HCT116 (cell line): ENCODE measurements around the gene EWSR1. TPM values are rescaled to one million over a fixed set of nuclear protein-coding genes. Genes with fewer than 3 reads are reported as not detected.

Experiments
- ATAC-seq: fragments of 200-7000 bp; cut with Tn5 transposase; 2 replicates; pipeline ENCODE4 v1.9.1; 2020; ENCODE audit warnings: mild to moderate bottlenecking, moderate library complexity
- BruUV-seq: library from RNA; stranded (reverse); fragments of 400-500 nt; replicated peaks from 2 replicates; lab custom pipeline; 2021; lab: Mats Ljungman, UMichigan
- CTCF ChIA-PET: fragments of 300-600 bp; sonication (Branson Sonifier 250); formaldehyde crosslinking; loops from one replicate; lab custom pipeline; 2021; ENCODE audit warnings: antibody characterized with exemption; lab: Charles Lee
- POLR2A ChIA-PET: fragments of 300-600, 350-600 bp; sonication (Branson Sonifier 250); formaldehyde crosslinking; loops from one replicate; lab custom pipeline; 2021; ENCODE audit warnings: antibody characterized with exemption; lab: Charles Lee
- RAD21 ChIA-PET, 2 experiments: fragments of 300-600 bp; sonication (Branson Sonifier 250); formaldehyde crosslinking; loops; one replicate each; lab custom pipeline; 2023; ENCODE audit warnings: low total read pairs in 2 of 2; ENCODE audit not compliant: uncharacterized antibody in 2 of 2, unreplicated experiment in 2 of 2, low non-redundant PET in 1 of 2; lab: Charles Lee
- DNase-seq: peaks from one replicate; pipeline ENCODE4 v3.0.0-alpha.2; 2010; ENCODE audit warnings: low read depth, low spot score
- H2AFZ ChIP-seq: fragments of 200-600 bp; shearing (Covaris generic), sonication (generic); 2 replicates; pipeline ENCODE4 v1.6.1; 2017; ENCODE audit warnings: low read depth, mixed run types, mixed read lengths, antibody characterized with exemption, low read length; ENCODE audit not compliant: poor library complexity, severe bottlenecking
- H3K27ac ChIP-seq: 2 replicates; pipeline ENCODE4 v1.5.1; 2012; ENCODE audit warnings: low read depth, low read length
- H3K27me3 ChIP-seq: fragments of 200-600 bp; sonication (generic); 2 replicates; pipeline ENCODE4 v1.6.1; 2016; ENCODE audit warnings: mixed run types, low read length, mixed read lengths; ENCODE audit not compliant: insufficient read depth
- H3K36me3 ChIP-seq, 2 experiments: fragments of 200-500 bp in 1 of 2; fragments of 200-600 bp in 1 of 2; sonication (Bioruptor generic) in 1 of 2; sonication (generic) in 1 of 2; 2 replicates each; pipeline versions ENCODE4 v1.5.1 to v1.6.1; 2014 to 2016; ENCODE audit warnings: low read length in 2 of 2, inconsistent platforms in 1 of 2, mixed read lengths in 1 of 2, mixed run types in 1 of 2; ENCODE audit not compliant: insufficient read depth in 2 of 2, control insufficient read depth in 1 of 2
- H3K4me1 ChIP-seq, 2 experiments: fragments of 200-600 bp in 1 of 2; sonication (generic) in 1 of 2; 2 replicates each; pipeline versions ENCODE4 v1.5.1 to v1.6.1; 2012 to 2017; ENCODE audit warnings: low read length in 2 of 2, inconsistent platforms in 1 of 2, mild to moderate bottlenecking in 1 of 2, mixed read lengths in 1 of 2, mixed run types in 1 of 2, moderate library complexity in 1 of 2; ENCODE audit not compliant: insufficient read depth in 2 of 2, control insufficient read depth in 1 of 2
- H3K4me2 ChIP-seq: fragments of 200-600 bp; sonication (generic); 2 replicates; pipeline ENCODE4 v1.6.1; 2017; ENCODE audit warnings: mixed run types, low read length, mixed read lengths
- H3K4me3 ChIP-seq, 2 experiments: fragments of 200-600 bp in 1 of 2; sonication (generic) in 1 of 2; replicated peaks in 1 of 2; 2 replicates each; pipeline ENCODE4 v1.5.1; 2011 to 2016; ENCODE audit warnings: low read length in 2 of 2, control low read depth in 1 of 2, low read depth in 1 of 2, mild to moderate bottlenecking in 1 of 2, mixed read lengths in 1 of 2, mixed run types in 1 of 2
- H3K79me2 ChIP-seq: fragments of 200-600 bp; sonication (generic); 2 replicates; pipeline ENCODE4 v1.6.1; 2017; ENCODE audit warnings: mild to moderate bottlenecking, mixed run types, low read length, moderate library complexity, mixed read lengths; ENCODE audit not compliant: insufficient read depth
- H3K9ac ChIP-seq: fragments of 200-600 bp; sonication (generic); 2 replicates; pipeline ENCODE4 v1.6.1; 2016; ENCODE audit warnings: low read length, mixed read lengths
- H3K9me2 ChIP-seq: fragments of 200-600 bp; sonication (generic), shearing (Covaris generic); 2 replicates; pipeline ENCODE4 v1.6.1; 2017; ENCODE audit warnings: mixed run types, mild to moderate bottlenecking, moderate library complexity; ENCODE audit not compliant: insufficient read depth
- H3K9me3 ChIP-seq, 2 experiments: fragments of 200-500 bp in 1 of 2; fragments of 200-600 bp in 1 of 2; sonication (Bioruptor generic) in 1 of 2; sonication (generic) in 1 of 2; 2 replicates each; pipeline ENCODE4 v1.6.1; 2014 to 2017; ENCODE audit warnings: low read length in 2 of 2, mixed read lengths in 2 of 2, inconsistent platforms in 1 of 2, low read depth in 1 of 2, mild to moderate bottlenecking in 1 of 2, mixed run types in 1 of 2, moderate library complexity in 1 of 2; ENCODE audit not compliant: control insufficient read depth in 1 of 2, insufficient read depth in 1 of 2
- H4K20me1 ChIP-seq: fragments of 200-600 bp; sonication (generic), shearing (Covaris generic); 2 replicates; pipeline ENCODE4 v1.6.1; 2017; ENCODE audit warnings: mixed run types, mild to moderate bottlenecking, moderate library complexity; ENCODE audit not compliant: insufficient read depth
- ATF3 ChIP-seq: IDR thresholded peaks from 2 replicates; pipeline ENCODE4 v1.6.1; 2012
- CBX3 ChIP-seq: IDR thresholded peaks from 2 replicates; pipeline ENCODE4 v1.6.1; 2012; ENCODE audit warnings: low read depth
- CEBPB ChIP-seq: IDR thresholded peaks from 2 replicates; pipeline ENCODE4 v1.6.1; 2012; ENCODE audit warnings: low read depth
- CTCF ChIP-seq, 3 experiments: fragments of 200-600 bp in 1 of 3; sonication (generic) in 1 of 3; IDR thresholded peaks in 2 of 3; conservative IDR thresholded peaks in 1 of 3; 2 replicates each; pipeline ENCODE4 v1.5.1; 2012 to 2017; ENCODE audit warnings: low read depth in 2 of 3, low read length in 2 of 3, antibody characterized with exemption in 1 of 3, borderline replicate concordance in 1 of 3, control low read depth in 1 of 3, mild to moderate bottlenecking in 1 of 3, mixed read lengths in 1 of 3, mixed run types in 1 of 3, moderate library complexity in 1 of 3; ENCODE audit not compliant: insufficient read depth in 1 of 3
- ELF1 ChIP-seq: IDR thresholded peaks from 2 replicates; pipeline ENCODE4 v1.6.1; 2012; ENCODE audit warnings: low read depth, borderline replicate concordance
- RAD21 ChIP-seq: IDR thresholded peaks from 2 replicates; pipeline ENCODE4 v1.6.1; 2012; ENCODE audit warnings: low read depth, mild to moderate bottlenecking
- REST ChIP-seq: IDR thresholded peaks from 2 replicates; pipeline ENCODE4 v1.6.1; 2012; ENCODE audit warnings: low read depth
- SRF ChIP-seq: IDR thresholded peaks from 2 replicates; pipeline ENCODE4 v1.6.1; 2012; ENCODE audit warnings: low read depth
- TCF7L2 ChIP-seq: IDR thresholded peaks from 2 replicates; pipeline ENCODE4 v1.7.0; 2011; ENCODE audit warnings: borderline replicate concordance, inconsistent platforms; ENCODE audit not compliant: insufficient read depth, insufficient read length; ENCODE audit errors: extremely low read depth
- ZBTB33 ChIP-seq: IDR thresholded peaks from 2 replicates; pipeline ENCODE4 v1.6.1; 2011; ENCODE audit warnings: mild to moderate bottlenecking, low read length, moderate library complexity; ENCODE audit not compliant: insufficient replicate concordance; ENCODE audit errors: extremely low read depth
- ZNF274 ChIP-seq: fragments of 200-500 bp; sonication (Bioruptor generic); IDR thresholded peaks from 2 replicates; pipeline ENCODE4 v1.6.1; 2014; ENCODE audit warnings: mild to moderate bottlenecking, low read depth, low read length, inconsistent platforms
- intact Hi-C: fragments of 100-400 bp; cut with micrococcal nuclease; formaldehyde crosslinking; loops from 2 replicates; pipeline ENCODE4 v1.10.0; 2022
- total RNA-seq: library from RNA; stranded (reverse); gene quantifications from one replicate; pipeline ENCODE4 v1.2.1, GENCODE V29; 2021; ENCODE audit not compliant: unreplicated experiment

EWSR1 gene
- total RNA-seq, 1 experiment from 2014 or later: 335 TPM

- DNase-seq (no peak), ATAC-seq (no peak)
- ChIA-PET RAD21 (no interaction called here), CTCF (no interaction called here), POLR2A (no interaction called here)
- intact Hi-C loops: no loop called here
- Histone ChIP-seq H3K9me3 (no peaks in the 10 kb centered on the region), H3K27ac (no peak overlapping the region; the same call in 1 of the 2 replicates), H3K27me3 (no peaks in the 10 kb centered on the region), H3K4me1 (peaks cover 3 to 12% of the 10 kb centered on the region in 2 experiments; a peak in 2 of 4 replicates), H3K9ac (no peak overlapping the region), H2AFZ (no peak overlapping the region), H4K20me1 (peaks cover under 1% of the 10 kb centered on the region; the same call in 1 of the 2 replicates), H3K9me2 (no peaks in the 10 kb centered on the region), H3K4me2 (no peak overlapping the region), H3K4me3 (no peak overlapping the region), H3K36me3 (peaks cover 8 to 22% of the 10 kb centered on the region in 2 experiments; a peak in 3 of 4 replicates), H3K79me2 (peaks cover 37% of the 10 kb centered on the region)
- TF ChIP-seq ATF3: no peak
- no peak for TF ChIP-seq REST
- no peak for TF ChIP-seq CEBPB
- no peak for TF ChIP-seq RAD21
- no peak for TF ChIP-seq SRF
- BruUV-seq: no TSS peak
Measured at GRCh38 chr22:29263791-29264276, 4.2 kb upstream of the EWSR1 start.

- intact Hi-C loops: no loop called here
- no peak for TF ChIP-seq RAD21
- TF ChIP-seq CTCF (IDR thresholded peaks at IDR 0.05 in 2 of 3, conservative IDR thresholded peaks at IDR 0.05 in 1 of 3; ENCODE audit: borderline replicate concordance in 1 of 3, insufficient read depth in 1 of 3, low read depth in 2 of 3, low read length in 2 of 3): no peak
- TF ChIP-seq TCF7L2: no peak
- no peak for TF ChIP-seq ZNF274
- TF ChIP-seq CBX3: no peak
- TF ChIP-seq ELF1: no peak
- no peak for TF ChIP-seq ZBTB33
Measured at GRCh38 chr22:29265305-29265704, 2.8 kb upstream of the EWSR1 start.

More at GRCh38 chr22:29265305-29265704, 2.8 kb upstream of the EWSR1 start:
- no peaks in the 10 kb centered on the region for H3K9me2 ChIP-seq
- peaks cover 51% of the 10 kb centered on the region for H3K79me2 ChIP-seq
- peaks cover 12 to 37% of the 10 kb centered on the region in 2 experiments for H3K36me3 ChIP-seq
- ATAC-seq: no peak
- no peak overlapping the region for H2AFZ ChIP-seq
- H3K9me3 ChIP-seq: no peaks in the 10 kb centered on the region
- H3K4me2 ChIP-seq: no peak overlapping the region
- DNase-seq: no peak
- H3K27me3 ChIP-seq: no peaks in the 10 kb centered on the region
- H3K27ac ChIP-seq: no peak overlapping the region; the same call in 1 of the 2 replicates
- ChIA-PET POLR2A (no interaction called here), RAD21 (no interaction called here), CTCF (no interaction called here)
- no TSS peak for BruUV-seq
- no peak overlapping the region for H3K4me3 ChIP-seq
- H4K20me1 ChIP-seq: peaks cover 15% of the 10 kb centered on the region; the same call in 1 of the 2 replicates
- peaks cover 12 to 25% of the 10 kb centered on the region in 2 experiments for H3K4me1 ChIP-seq
- H3K9ac ChIP-seq: no peak overlapping the region
